Activated T-helper 9 cell treated with anti-CD3 and anti-CD28 coated beads, Interleukin-2, amount 50 U/mL, for 16 hours (primary cell): ENCODE measurements around the gene TARBP2.
"Not testable (repeated sequence)": the region's sequence is repeated elsewhere in the genome, so short reads cannot be mapped to it uniquely, and the experiment has no call there.

ENCODE experiments used
- DNase-seq: peaks from one replicate; pipeline ENCODE4 v3.0.0-alpha.2; 2020; ENCODE audit warnings: low read depth

Gene TARBP2

DNA sequence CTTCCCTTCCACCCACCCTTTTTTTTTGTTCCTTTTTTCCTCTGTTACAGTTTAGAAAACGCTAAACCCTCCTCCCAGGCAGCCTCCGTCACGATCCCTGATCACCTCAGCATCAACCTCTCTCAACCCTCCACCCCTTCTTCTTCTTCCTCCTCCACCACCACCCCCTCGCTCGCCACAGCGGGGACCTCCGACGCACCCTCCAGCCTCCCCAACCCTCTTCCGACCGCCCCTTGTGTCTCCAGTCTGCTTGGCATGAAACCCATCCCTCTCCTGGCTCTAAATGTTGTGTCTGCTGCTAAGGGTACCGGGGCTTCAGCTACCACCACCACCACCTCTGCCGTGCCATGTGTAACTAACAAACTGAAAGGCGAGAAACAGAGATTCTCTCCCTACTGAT is 26.3 kb upstream of the TARBP2 start:
- no peak for DNase-seq

DNA sequence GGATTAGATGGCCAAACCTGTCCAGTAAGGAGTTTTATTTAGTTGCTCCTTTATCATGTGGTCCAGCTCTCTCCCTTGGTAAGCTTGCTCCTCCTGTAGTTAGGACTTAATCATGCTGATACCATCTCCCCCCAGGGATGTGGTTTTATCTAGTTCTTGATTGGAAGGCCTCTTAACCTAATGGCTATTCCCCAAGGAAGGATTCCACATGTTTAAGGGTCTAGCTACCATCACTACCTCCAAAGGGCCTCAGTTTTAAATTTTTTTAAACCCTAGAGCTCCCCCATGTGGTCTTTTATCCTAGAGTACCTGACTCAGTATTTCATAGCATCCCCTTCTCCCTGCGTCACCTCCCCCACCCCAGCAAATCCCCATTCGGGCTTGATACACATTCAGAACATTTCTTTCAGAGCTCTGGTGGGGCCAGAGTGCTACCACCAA is 24.3 kb upstream of the TARBP2 start:
- DNase-seq = no peak

DNA sequence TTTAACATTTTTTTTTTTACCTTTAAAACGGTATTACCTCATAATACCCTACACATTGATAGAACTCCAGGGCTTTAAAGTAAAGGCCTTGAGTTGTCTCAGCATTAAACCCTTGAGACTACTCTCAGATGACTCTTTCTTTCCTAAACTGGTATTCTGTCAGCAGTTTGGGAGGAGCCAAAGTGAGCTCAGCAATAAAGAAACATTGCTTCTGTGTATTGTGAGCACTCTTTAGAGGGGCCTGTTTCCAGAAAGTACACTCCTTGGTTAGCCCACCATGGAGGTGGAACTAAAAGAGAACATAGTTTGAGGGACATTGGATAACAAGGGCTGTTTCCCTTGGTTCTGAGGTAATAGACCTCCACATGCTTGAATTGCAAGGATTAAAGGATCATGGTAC is 22.2 kb upstream of the TARBP2 start:
- no peak for DNase-seq

DNA sequence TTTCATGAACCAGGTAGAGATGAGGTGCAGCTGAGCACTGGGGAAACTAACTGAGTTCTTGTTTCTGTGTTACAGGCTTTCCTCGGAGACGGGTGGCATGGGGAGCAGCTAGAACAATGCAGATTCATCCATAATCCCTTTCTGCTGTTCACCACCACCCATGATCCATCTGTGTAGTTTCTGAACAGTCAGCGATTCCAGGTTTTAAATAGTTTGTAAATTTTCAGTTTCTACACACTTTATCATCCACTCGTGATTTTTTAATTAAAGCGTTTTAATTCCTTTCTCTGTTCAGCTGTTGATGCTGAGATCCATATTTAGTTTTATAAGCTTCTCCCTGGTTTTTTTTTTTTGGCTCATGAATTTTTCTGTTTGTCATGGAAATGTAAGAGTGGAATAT is 21.8 kb upstream of the TARBP2 start:
- no peak for DNase-seq

DNA sequence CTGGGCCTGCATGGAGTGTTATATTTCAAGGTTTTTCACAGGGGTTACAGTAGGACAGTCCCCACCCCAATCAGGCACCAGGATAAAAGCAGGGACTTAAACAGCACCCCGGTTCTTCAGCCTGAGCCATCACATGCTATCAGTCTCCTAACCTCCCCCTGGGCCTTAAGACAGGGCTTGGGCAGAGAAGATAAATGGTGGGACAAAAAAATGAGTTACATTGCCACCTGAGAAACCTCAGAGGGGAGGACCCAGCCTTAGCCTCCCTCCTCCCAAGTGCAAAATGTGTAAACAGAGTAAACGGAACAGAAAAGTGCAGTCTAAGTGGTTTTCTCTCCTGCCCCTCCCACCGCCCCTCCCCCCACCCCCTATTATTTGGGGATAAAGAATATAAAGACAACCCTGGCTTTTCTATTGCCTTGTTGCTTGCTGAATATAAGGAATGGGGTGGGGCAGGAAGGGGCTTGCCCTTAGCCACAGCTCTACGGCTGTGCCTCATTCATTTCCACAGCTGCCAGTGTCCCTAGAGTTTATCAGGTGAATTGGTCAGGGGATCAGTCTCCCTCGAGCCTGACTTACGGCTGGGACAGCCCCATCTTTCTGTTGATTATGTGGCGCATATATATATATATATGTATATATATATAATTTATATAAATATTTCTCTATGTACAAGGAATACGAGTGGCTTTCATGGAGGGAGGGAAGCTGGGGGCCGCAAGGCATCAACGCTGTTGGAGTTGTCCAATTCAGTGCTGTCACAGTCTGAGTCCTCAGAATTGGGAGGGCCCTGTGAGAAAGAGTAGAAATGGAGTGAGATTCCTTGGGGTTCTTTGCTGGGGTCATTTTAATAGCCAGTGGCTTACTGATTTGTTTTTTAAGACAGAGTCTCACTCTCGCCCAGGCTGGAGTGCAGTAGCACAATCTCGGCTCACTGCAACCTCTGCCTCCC is 20.3 kb upstream of the TARBP2 start:
- DNase-seq = no peak

DNA sequence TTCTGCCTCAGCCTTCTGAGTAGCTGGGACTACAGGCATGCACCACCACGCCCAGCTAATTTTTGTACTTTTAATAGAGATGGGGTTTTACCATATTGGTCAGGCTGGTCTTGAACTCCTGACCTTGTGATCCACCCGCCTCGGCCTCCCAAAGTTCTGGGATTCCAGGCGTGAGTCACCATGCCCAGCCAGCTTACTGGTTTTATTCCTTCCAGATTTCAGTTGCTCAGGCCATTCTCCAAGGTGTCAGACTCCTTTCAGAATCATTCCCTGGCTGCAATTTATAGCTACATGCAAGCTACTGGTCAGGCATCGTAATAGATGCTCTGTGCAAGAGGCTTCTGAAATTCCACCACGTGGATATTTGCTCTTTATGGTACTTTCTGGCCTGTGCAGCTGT is 19.6 kb upstream of the TARBP2 start:
- DNase-seq = not testable (repeated sequence)

DNA sequence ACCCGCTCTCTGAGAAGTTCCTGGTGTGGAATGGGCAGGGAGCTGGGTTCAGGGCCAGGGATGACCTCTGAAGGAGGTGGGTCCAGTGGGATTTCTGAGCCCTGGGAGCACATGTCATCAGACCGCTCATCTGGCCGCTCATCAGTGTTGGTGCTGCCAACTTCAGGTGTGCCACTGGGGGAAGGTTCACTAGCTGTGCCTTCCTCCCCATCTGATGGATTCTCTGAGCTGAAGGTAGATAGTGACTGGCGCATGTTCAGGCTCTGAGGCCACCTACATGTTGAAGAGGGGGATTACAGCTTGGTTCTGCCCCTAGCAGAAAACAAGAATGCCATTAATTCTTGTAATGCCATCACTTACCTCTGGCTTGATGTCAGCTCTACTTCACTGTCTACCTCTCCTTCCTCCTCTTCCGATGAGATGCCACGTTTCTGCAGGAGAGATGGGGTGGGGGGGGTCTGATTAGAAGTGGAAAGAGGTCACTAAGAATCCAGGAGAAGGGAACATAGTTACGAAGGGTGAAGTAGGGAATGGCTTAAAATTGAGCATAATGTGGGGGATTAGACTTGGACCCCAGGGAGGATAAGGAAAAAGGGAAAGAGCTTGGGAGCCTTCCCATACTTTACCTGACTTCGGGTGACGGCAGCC is 19.0 kb upstream of the TARBP2 start:
- DNase-seq = no peak

DNA sequence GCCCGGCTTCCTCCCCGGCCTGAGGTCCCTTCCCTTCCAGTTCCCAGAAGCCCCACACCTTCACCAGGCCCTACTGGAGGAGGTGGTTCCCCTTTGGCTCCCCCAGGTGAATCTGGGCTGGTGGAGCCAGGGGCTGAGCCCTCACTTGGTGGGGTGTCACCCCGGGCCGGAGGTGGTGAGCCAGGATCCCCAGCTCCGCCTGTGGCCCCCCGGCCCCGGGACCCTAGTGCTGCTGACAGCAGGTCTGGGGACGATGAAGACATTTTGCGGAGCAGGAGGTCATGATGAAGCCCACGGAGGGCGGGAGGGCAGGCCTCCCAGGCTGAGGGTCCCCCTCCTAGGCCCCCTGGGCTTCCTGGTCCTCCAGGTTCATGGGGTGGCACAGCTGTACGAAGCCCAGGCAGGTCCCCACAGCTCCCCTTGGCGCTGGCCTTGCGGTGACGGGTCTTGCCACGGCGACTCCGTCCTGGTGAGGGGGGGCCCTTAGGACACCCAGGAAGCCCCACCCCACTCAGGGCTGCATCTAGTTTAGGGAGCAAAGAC is 18.4 kb upstream of the TARBP2 start:
- DNase-seq = no peak

DNA sequence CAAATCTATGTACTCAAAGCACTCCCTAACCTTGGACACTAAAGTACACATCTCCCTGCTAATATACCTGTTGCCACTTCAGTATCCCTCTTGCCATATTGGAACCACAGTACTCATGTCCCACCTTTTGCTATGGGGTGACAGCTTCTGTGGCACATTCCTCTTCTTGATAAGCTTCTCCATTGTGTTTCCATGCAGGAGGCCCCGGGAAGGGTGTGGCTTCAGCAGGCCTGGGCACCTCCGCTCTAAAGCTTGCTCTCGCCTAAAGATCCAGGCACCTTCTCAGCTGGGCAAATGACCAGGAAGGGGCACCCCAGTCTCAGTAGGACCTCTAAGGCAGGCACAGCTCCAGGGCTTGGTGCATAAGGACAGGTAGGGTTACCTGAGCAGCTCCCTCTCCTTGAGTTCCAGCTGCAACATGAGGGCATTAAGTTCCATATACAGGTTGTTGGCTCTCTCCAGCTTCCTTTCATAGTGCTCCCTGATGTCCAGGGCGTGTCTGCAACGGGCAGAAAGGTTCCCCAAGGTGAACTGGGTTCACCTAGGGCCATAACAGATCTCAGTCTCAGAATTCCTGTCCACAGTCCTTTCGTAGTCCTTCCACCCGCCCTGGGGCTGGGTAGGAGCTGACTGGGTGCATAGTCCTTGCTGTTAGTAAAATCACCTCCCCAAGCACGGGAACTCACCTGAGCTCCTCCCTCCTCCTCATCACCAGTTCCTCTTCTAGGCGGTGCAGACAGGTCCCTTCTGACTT is 17.7 kb upstream of the TARBP2 start:
- DNase-seq = no peak

DNA sequence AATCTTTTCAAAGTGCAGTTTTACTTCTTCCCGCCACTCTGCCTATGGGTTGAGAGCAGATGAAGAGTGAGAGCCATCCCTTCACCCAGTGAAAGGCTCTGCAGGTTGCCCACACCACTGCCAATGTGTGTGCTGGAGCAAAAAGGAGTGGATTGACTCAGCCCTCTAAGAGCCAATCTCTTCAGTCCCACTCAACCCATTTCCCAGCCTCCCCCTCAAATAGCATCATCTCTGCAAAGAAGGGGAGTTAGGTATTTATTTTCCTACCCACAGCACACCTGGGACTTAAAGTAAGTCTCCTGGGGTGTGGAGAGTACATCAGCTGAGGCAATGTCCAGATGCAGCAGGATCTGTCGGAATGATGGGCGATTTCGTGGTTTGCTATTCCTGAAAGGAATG is 17.1 kb upstream of the TARBP2 start:
- DNase-seq = no peak

DNA sequence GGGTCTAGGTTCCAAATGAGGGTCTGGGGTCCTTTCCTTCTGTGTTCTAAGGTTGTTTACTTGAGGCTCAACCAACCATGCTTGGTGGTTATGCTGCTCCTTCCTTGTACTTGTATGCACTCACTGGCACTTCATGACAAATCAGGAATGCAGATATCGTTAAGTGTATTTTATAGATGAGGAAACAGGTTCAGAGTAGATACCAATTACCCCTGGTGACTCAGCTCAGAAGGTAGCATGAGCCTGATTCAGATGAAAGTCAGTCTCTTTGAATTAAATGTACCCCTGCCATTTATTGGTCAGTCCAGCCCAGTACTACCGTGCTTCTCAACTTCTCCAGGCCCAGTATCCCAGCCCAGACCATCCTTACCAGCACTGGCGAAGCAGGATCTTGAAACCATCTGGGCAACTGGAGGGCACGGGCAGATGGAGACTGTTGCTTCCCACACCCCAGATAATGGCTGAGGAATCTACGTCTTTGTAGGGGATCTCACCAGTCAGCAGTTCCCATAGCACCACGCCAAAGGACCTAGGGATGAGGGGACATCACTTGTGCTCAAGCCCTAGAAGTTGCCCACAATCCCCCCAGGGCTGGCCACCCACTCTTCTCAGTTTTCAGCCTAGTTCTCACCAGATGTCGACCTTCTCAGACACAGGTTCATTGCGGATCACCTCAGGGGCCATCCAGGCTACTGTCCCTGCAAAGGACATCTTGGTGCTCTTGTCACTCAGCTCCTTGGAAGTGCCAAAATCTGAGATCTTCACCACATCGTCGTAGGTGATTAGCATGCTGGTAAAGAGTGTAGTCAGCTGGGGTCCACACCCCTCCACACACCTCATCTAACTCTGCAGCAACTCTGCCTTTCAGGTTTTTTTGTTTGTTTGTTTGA is 16.2 kb upstream of the TARBP2 start:
- DNase-seq = no peak

DNA sequence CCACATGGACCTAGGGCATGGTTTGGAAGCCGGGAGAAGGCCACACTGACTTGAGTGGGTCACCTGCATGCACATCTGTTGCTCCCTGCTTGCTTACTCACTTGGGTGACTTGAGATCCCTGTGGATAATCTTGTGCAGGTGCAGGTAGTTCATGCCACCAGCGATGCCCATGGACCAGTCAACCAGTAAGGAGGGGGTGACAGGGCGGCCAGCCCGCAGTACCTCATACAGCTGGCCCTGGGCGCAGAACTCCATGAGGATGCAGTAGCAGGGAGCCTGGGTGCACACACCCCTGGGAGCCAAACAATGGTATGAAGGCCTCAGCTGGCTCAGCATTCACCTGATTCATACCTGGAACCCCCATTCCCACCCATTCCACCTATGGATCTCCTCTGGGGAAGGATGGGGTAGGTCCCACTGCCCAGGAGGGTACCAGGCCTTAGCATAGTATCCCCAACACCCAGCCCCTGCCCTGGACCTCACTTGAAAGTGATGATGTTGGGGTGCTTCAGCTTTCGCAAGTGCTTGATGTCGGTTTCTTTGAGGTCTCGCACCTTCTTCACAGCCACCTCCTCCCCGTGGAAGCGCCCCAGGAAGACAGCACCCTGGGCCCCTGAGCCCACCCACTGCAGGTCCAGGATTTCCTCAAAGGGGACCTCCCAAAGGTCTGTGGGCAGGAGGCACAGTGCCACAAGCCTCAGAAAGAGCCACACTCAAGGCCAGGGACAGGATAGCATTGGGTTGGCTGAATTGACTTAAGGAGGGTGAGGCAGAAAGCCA is 14.9 kb upstream of the TARBP2 start:
- no peak for DNase-seq

DNA sequence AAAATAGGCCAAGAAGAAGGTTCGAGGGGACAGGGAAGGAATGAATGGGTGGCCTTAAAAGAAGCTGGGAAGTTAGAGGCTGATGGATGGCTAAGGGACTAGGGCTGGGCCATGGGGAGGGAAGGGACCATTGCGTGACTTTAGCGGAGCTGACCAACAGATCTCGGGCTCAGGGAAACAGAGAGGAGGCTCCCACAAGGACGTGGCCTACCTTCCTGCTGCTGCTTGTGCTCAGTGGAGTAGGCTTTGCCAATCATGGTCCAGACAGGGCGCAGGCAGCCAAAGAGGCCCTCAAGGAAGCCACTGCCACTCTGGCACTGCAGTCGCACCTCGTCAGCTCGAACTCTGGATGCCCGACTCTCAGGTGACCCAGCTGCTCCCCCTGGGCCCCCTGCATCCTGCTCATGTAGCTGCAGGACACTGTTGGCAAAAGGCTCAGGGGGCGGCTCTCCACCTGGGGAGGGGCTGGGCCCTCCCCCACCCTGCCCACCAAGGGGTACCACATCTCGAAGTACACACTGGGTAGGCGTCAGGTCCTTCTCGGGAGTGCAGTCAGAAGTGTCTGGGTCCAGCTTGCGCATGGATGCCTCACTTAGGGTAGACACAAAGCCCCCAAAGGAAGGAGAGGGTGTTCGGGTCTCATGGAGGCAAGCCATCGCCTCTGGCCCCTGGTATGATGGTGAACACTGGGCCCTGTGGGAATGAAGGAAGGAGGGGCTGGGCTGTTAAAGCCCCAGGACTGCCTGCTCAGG is 14.2 kb upstream of the TARBP2 start:
- DNase-seq = no peak

DNA sequence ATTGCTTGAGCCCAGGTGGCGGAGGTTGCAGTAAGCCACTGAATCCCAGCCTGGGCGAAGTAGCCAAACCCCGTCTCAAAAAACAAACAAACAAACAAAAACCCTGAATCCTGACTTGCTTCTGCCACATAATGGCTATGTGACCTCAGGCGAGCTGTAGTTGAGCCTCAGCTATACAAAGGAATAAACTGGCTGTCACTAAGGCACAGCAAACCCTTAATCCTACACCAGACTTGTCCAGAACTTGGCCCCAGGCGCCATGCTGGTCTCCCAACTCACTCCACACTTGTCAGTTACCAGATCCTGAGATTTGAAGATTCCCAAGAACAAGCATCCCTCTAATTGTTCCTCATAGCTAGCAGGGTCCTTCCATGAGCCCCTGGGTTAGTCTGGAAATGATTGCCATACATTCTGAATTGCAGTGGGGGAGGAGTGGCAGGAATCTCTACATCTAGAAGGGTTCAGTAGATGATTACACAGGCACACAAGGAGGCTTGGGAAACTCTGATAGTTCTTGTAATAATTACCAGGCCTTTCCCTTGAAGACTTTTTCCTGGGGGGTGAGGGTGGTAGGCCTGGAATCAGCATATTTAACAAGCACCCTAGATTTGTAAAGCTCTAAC is 11.7 kb upstream of the TARBP2 start:
- DNase-seq = no peak

DNA sequence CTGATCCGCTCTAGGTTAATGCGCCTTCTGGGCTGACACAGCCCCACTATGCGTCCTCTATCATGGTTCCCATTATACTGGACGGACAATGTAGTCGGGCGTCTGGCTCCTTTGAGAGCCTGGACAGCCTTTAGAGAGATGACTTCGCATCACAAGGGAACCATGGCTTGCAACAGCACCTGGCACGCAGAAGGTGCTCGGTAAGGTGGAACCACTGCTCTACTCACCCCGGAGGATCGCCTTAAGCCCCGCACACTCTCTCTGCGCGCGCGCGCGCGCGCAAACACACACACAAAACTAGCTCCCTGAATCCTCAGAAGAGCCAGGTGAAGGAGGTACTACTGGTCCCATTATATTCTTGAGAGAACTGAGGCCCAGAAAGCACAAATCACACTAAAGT is 8.9 kb upstream of the TARBP2 start:
- DNase-seq = no peak

DNA sequence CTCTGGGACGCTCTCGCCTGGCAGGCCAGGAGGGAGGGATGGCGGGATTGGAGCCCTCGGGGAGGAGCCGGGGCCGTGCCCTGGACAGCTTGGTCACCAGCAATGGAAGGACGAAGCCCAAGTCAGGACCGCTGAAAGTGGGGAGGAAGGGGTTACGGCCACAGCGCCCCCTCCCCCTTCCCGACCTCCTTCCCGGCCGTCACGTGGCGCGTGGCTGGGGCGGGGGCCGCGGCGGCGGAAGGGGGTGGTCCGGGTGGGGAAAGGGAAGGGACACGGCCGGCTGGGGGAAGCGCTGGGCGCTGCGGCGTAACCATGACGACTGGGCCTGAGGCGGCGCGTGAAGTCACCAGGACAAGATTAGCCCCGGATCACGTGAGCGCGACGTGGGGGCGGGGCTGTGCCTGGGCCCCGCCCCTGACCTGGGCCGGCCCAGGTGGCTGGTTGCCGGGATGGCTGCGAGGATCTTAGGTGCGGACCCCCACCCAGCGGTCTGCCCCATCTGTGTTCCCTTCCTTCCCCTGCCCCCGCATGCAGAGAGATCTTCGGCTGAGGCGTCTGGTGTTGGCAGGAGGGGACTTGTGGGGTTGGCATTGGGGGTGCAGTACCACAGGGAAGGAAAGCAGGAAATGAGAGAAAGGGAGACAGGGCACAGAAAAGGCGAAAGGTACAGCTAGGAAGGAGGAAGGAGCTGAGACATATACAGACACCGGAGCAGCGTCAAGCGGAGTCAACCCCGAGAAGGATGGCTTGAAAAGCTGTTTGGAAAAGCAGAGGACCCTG is 8.1 kb upstream of the TARBP2 start:
- peak; percentile 84 for DNase-seq

DNA sequence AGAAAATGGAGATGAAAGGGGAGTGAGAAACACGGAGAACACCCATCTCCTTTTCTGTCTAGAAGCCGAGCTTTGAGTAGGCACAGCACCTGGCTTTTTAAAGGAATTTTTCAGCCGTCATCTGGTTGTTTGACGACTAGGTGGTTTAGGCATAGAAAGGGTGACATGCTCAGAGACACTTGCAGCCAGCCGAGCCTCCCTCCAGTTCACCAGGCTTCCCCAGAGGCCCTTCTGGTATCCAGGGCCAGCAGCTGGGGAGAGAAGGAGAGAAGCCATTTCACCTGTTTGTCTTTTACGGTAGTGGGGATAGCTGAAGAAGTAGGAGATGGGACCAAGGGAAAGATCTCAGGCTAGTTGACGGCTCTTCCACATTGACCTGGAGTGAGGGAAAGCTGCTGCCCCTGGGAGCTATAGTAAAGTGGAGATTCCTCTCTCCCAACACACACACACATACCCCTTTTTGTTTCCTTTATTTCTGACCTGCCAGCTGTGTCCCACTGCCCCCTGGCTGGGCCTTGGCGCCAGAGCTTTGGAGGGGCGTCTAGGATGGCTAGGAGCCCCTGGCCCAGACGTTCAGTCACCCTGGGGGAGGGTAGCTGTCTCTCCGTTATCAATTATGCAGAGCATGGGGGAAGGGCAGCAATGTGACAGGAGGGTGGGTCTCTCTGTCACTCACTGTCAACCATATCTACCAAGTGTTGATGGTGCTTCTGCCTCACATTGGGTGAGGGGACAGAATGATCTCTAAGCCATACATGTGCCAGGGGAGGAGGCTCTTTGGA is 7.3 kb upstream of the TARBP2 start:
- no peak for DNase-seq
